Loucy (cell line): ENCODE results near the gene ABHD18.
A peak's percentile ranks its signal among the peaks of the same experiment; 100 is the strongest.
"Not testable (repeated sequence)": the region's sequence is repeated elsewhere in the genome, so short reads cannot be mapped to it uniquely, and the experiment has no call there.

Source experiments
- H2AFZ ChIP-seq: fragments of 200-600 bp; sonication (generic); 2 replicates; pipeline ENCODE4 v1.6.0; 2016; ENCODE audit warnings: antibody characterized with exemption, mild to moderate bottlenecking, low read length, moderate library complexity
- H3F3A ChIP-seq: fragments of 200-600 bp; 2 replicates; pipeline ENCODE4 v1.6.0; 2016; ENCODE audit warnings: antibody characterized with exemption, low read depth, mild to moderate bottlenecking
- H3K27me3 ChIP-seq: fragments of 200-600 bp; sonication (generic); 2 replicates; pipeline ENCODE4 v1.6.1; 2014; ENCODE audit warnings: low read length, mild to moderate bottlenecking; ENCODE audit not compliant: insufficient read depth, poor library complexity, severe bottlenecking
- H3K36me3 ChIP-seq: fragments of 200-600 bp; sonication (generic); 2 replicates; pipeline ENCODE4 v1.6.1; 2016; ENCODE audit warnings: low read length; ENCODE audit not compliant: insufficient read depth
- H3K4me1 ChIP-seq: fragments of 200-600 bp; sonication (generic); 2 replicates; pipeline ENCODE4 v1.5.1; 2014; ENCODE audit warnings: low read length, mild to moderate bottlenecking; ENCODE audit not compliant: insufficient read depth, poor library complexity, severe bottlenecking
- H3K4me2 ChIP-seq: fragments of 200-600 bp; sonication (generic); 2 replicates; pipeline ENCODE4 v1.6.0; 2014; ENCODE audit warnings: antibody characterized with exemption, low read length, low read depth, mild to moderate bottlenecking; ENCODE audit not compliant: poor library complexity, severe bottlenecking
- H3K4me3 ChIP-seq: fragments of 200-600 bp; sonication (generic); 2 replicates; pipeline ENCODE4 v1.5.1; 2014; ENCODE audit warnings: low read length, mild to moderate bottlenecking, mixed read lengths; ENCODE audit not compliant: poor library complexity, severe bottlenecking
- H3K79me2 ChIP-seq: fragments of 200-600 bp; sonication (generic); 2 replicates; pipeline ENCODE4 v1.6.1; 2014; ENCODE audit warnings: low read length; ENCODE audit not compliant: insufficient read depth
- H3K9ac ChIP-seq: fragments of 200-600 bp; sonication (generic); 2 replicates; pipeline ENCODE4 v1.6.0; 2014; ENCODE audit warnings: mild to moderate bottlenecking, low read depth, low read length, moderate library complexity; ENCODE audit not compliant: poor library complexity, severe bottlenecking
- H3K9me2 ChIP-seq: fragments of 200-600 bp; sonication (generic); replicated peaks from 2 replicates; pipeline ENCODE4 v1.6.1; 2016; ENCODE audit warnings: low read depth, low read length, mixed read lengths
- H3K9me3 ChIP-seq: fragments of 200-600 bp; sonication (generic); 2 replicates; pipeline ENCODE4 v1.6.1; 2014; ENCODE audit warnings: mild to moderate bottlenecking, antibody characterized with exemption, low read length, low read depth; ENCODE audit not compliant: insufficient read depth
- H4K20me1 ChIP-seq: fragments of 200-600 bp; sonication (generic); 2 replicates; pipeline ENCODE4 v1.6.0; 2014; ENCODE audit warnings: antibody characterized with exemption, low read length, mild to moderate bottlenecking; ENCODE audit not compliant: insufficient read depth, poor library complexity, severe bottlenecking
- EZH2phosphoT487 ChIP-seq: fragments of 200-600 bp; IDR thresholded peaks from 2 replicates; pipeline ENCODE4 v1.6.1; 2018; ENCODE audit warnings: antibody characterized with exemption, mild to moderate bottlenecking, moderate library complexity, borderline replicate concordance
- TF ChIP-seq, protein P1 (sequence below): fragments of 200-600 bp; sonication (generic); conservative IDR thresholded peaks from 2 replicates; pipeline ENCODE4 v1.5.1; 2014; ENCODE audit warnings: mild to moderate bottlenecking, antibody characterized with exemption, low read length

ABHD18 gene

DNA sequence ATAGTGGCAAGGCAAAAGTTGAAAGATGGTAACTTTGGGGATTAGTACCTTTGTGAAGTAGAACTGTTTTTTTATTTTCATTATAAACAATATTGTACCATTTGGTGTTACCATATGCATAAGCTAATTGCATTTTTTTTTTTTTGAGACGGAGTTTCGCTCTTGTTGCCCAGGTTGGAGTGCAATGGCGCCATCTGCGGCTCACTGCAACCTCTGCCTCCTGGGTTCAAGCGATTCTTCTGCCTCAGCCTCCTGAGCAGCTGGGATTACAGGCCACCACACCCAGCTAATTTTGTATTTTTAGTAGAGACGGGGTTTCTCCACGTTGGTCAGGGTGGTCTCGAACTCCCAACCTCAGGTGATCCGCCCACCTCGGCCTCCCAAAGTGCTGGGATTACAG is 86.0 kb downstream of the ABHD18 start:
- not testable (repeated sequence) for H3K4me2 ChIP-seq, H2AFZ ChIP-seq, H3K79me2 ChIP-seq, H3K4me1 ChIP-seq, H3K9ac ChIP-seq, H3F3A ChIP-seq, H4K20me1 ChIP-seq, H3K4me3 ChIP-seq, H3K9me3 ChIP-seq, H3K27me3 ChIP-seq, H3K36me3 ChIP-seq, H3K9me2 ChIP-seq
- TF ChIP-seq, protein P1, sequence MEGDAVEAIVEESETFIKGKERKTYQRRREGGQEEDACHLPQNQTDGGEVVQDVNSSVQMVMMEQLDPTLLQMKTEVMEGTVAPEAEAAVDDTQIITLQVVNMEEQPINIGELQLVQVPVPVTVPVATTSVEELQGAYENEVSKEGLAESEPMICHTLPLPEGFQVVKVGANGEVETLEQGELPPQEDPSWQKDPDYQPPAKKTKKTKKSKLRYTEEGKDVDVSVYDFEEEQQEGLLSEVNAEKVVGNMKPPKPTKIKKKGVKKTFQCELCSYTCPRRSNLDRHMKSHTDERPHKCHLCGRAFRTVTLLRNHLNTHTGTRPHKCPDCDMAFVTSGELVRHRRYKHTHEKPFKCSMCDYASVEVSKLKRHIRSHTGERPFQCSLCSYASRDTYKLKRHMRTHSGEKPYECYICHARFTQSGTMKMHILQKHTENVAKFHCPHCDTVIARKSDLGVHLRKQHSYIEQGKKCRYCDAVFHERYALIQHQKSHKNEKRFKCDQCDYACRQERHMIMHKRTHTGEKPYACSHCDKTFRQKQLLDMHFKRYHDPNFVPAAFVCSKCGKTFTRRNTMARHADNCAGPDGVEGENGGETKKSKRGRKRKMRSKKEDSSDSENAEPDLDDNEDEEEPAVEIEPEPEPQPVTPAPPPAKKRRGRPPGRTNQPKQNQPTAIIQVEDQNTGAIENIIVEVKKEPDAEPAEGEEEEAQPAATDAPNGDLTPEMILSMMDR, result peak; percentile 51

DNA sequence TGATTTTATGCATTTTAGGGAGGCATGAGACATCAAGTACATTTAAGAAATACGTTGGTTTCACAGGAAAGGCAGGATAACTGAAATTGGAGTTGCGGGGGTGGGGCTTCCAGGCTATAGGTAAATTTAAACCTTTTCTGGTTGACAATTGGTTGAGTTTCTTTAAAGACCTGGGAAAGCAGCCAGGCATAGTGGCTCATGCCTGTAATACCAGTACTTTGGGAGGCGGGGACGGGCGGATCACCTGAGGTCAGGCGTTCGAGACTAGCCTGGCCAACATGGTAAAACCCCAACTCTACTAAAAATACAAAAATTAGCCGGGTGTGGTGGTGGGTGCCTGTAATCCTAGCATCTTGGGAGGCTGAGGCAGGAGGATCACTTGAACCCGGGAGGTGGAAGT is 89.7 kb downstream of the ABHD18 start:
- H4K20me1 ChIP-seq, H3K4me2 ChIP-seq, H3K4me3 ChIP-seq, H3K9ac ChIP-seq, H3F3A ChIP-seq, H3K27me3 ChIP-seq, H3K9me2 ChIP-seq, H3K79me2 ChIP-seq, H3K36me3 ChIP-seq, H3K4me1 ChIP-seq, H2AFZ ChIP-seq, H3K9me3 ChIP-seq: not testable (repeated sequence)

DNA sequence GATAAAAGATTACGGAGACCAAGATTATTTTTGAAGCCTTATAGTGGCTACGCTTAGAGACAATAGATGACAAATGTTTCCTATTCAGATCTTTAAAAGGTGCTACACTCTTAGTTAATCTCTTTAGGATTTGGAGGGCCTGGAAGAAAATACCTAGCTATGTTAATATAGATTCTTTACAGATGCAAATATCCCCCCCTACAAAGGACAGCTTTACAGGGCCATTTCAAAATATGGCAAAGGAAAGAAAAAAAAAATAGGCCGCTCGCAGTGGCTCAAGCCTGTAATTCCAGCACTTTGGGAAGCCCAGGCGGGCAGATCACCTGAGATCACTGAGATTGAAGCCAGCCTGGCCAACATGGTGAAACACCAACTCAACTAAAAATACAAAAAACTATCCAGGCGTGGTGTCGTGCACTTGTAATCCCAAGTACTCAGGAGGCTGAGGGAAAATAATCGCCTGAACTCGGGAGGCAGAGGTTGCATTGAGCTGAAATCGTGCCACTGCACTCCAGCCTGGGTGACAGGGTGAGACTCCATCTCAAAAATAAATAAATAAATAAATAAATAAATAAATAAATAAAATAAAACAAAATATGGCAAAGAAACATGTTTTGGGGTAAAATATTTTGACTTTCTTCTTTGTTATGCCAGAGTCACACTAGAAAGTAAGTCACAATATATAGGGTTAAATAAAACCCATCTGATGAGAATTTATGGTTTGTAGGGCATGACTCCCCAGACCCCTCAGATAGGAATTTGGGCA is 90.4 kb downstream of the ABHD18 start:
- H3K9ac ChIP-seq, H4K20me1 ChIP-seq, H3K9me2 ChIP-seq, H3F3A ChIP-seq, H3K4me1 ChIP-seq, H3K4me3 ChIP-seq, H3K79me2 ChIP-seq, H3K36me3 ChIP-seq, H3K27me3 ChIP-seq, H2AFZ ChIP-seq, H3K4me2 ChIP-seq, H3K9me3 ChIP-seq: not testable (repeated sequence)

DNA sequence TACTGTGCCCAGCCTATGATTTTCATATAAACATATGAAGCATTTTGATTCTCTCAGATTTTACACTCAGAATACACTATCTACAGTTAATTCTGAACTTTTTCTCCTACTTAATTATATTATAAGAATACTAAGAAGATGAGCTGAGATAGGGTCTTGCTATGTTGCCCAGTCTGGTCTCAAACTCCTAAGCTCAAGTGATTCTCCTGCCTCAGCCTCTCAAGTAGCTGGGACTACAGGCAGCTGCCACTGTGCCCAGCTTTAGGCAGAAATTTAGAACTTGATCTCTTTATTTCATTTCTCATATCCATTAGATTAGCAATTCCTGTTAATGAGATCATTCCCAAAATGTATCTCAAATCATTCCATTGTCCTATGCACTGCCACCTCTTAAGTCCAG is 91.2 kb downstream of the ABHD18 start:
- no peaks in the 10 kb centered on the region for H3F3A ChIP-seq
- no peak overlapping the region for H3K4me2 ChIP-seq
- no peaks in the 10 kb centered on the region for H3K36me3 ChIP-seq
- H3K79me2 ChIP-seq, result no peaks in the 10 kb centered on the region
- no peaks in the 10 kb centered on the region for H3K9me2 ChIP-seq
- no peaks in the 10 kb centered on the region for H3K9me3 ChIP-seq
- no peak overlapping the region for H3K4me3 ChIP-seq
- H3K9ac ChIP-seq, result no peak overlapping the region
- peaks cover 5% of the 10 kb centered on the region for H3K4me1 ChIP-seq
- H4K20me1 ChIP-seq, result no peaks in the 10 kb centered on the region
- TF ChIP-seq EZH2phosphoT487, result no peak
- TF ChIP-seq, protein P1, result no peak
- H3K27me3 ChIP-seq, result no peaks in the 10 kb centered on the region
- no peak overlapping the region for H2AFZ ChIP-seq
